Fibroblast of villous mesenchyme (primary cell): Measurements from ENCODE around the gene MZF1. TPM values are rescaled to one million over a fixed set of nuclear protein-coding genes. Genes with fewer than 3 reads are reported as not detected.
"Not testable (repeated sequence)": the region's sequence is repeated elsewhere in the genome, so short reads cannot be mapped to it uniquely, and the experiment has no call there.

Experiments
- DNase-seq: peaks from one replicate; pipeline ENCODE4 v3.0.0-alpha.2; 2010; ENCODE audit warnings: low read depth
- H3K4me3 ChIP-seq: 2 replicates; pipeline ENCODE4 v1.5.1; 2011; ENCODE audit warnings: low read depth, mild to moderate bottlenecking, low read length
- CTCF ChIP-seq: IDR thresholded peaks from 2 replicates; pipeline ENCODE4 v1.5.1; 2012; ENCODE audit warnings: low read depth, mild to moderate bottlenecking, low read length; ENCODE audit not compliant: insufficient read depth
- total RNA-seq: library from RNA; depleted of rRNA; stranded (reverse); fragments of >200 nt; gene quantifications from 2 replicates; pipeline ENCODE4 v1.2.3, GENCODE V29; 2012

The MZF1 gene
- total RNA-seq, 1 donor: 15.5 TPM

DNA sequence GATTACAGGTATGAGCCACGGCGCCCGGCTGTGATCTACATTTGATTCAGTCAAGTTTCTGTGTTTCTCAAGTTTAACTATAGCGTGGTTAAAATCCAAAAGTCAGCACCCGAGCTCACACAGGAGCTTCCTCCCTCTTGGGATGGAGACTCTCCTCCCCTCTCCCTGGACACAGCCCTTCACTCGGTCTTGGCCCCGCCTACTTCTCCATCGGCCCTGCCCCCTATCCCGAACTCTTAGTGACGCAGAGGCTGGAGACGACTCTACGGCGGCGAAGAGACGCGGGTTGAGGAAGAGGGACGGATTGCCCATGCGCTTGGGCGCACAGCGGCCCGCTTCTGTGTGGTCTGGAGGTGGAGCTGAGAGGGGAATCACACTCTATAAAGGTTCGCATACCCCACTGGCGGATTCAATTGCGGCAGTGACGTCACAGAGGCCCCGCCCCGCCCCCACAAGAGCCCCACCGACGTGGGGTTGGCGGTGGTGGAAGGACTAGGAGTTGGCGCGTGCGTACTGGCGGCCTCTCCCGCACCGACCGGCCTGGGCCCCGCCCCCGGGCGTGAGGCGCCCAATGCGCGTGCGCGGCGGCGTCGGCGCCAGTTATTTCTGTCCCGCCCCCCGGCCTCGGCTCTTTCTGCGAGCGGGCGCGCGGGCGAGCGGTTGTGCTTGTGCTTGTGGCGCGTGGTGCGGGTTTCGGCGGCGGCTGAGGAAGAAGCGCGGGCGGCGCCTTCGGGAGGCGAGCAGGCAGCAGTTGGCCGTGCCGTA lies 29.1 kb downstream of the MZF1 start, which contains the start of gene TRIM28:
TRIM28 (plus strand) TSS at position 239 of the 765 bp plus-strand sequence. CDS start 694 bp downstream, outside the sequence.
- H3K4me3 ChIP-seq: peak within 1 kb of the TSS; percentile 82
- TF ChIP-seq CTCF: no peak
- peak; percentile 99 for DNase-seq

GRCh38 chr19:58542641-58543372 lies 30.3 kb downstream of the MZF1 start:
- not testable (repeated sequence) for DNase-seq

DNA sequence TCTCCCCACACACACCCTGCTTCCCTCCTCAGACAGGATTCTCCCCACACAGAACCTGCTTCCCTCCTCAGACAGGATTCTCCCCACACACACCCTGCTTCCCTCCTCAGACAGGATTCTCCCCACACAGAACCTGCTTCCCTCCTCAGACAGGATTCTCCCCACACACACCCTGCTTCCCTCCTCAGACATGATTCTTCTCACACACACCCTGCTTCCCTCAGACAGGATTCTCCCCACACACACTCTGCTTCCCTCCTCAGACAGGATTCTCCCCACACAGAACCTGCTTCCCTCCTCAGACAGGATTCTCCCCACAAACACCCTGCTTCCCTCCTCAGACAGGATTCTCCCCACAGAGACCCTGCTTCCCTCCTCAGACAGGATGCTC lies 34.0 kb downstream of the MZF1 start:
- not testable (repeated sequence) for DNase-seq, H3K4me3 ChIP-seq

More at GRCh38 chr19:58542641-58543372, 30.3 kb downstream of the MZF1 start:
- not testable (repeated sequence) for H3K4me3 ChIP-seq

GRCh38 chr19:58538257-58539168 lies 34.6 kb downstream of the MZF1 start:
- no peak for TF ChIP-seq CTCF
- peak overlapping the region; percentile 34 for H3K4me3 ChIP-seq
- no peak for DNase-seq

DNA sequence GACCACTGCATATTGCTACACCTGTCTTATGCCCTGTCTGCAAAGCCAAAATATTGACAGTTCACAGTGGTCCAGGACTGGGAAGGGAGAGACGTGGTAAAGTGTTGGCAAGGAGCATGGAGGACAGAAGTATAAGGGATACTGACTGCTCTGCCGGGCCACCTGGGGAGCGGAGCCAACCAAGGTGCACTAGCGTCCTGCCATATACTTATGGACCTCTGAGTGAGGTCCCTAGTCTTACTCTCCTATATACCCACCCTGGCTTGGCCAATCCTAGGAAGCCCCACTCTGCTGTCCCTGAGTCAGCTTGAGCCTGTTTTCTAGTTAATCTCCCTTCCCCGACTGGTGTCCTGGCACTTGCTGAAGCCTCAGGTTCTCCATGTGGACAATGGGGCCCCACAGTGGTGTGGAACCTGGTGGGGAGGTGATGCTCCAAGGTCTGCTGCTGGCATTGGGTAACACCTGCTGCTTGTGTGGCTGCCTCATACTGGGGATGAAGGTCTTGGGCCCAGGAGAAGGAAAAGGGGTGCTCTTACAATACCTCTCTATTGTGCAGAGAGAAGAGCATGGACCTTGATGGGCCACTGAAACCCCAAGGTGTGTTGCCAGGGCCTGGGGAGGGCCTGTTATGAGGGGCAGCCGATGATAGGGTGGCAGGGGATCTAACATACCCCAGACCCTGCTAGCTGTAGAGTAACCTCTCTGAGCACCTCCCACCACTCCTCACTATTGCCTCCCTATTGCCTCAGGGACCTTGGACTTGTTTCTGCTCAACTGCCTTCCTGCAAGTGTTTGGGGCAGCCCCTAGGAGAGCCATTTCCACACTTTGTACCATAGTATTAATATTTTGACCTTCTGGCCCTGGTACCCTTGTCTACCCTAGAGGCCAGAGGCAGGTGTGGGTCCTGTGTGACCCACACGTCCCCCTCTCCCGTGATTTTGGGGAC lies 36.0 kb downstream of the MZF1 start:
- no peak for DNase-seq
- no peak for TF ChIP-seq CTCF
- H3K4me3 ChIP-seq: no peak overlapping the region

GRCh38 chr19:58535857-58536256 lies 37.3 kb downstream of the MZF1 start:
- H3K4me3 ChIP-seq: no peak overlapping the region
- DNase-seq: no peak
- TF ChIP-seq CTCF: no peak
